Thoracic aorta (tissue), 2 donors: ENCODE data around the gene GPC5. TPM values are rescaled to one million over a fixed set of nuclear protein-coding genes. Genes with fewer than 3 reads are reported as not detected.

ENCODE experiments used
- ATAC-seq: fragments of 150-250 bp; one replicate; pipeline ENCODE4 v1.8.0; 2017; ENCODE audit warnings: low read depth; ENCODE audit not compliant: insufficient number of reproducible peaks, low FRiP score
- DNase-seq: peaks from one replicate; pipeline ENCODE4 v3.0.0-alpha.2; 2020; ENCODE audit warnings: low spot score
- H3K27ac ChIP-seq, 2 donors: fragments of 200-600 bp; sonication (generic); 1 replicate in 1 of 2; 2 replicates in 1 of 2; pipeline ENCODE4 v1.5.1; 2016; ENCODE audit warnings: mild to moderate bottlenecking in 2 of 2, moderate library complexity in 2 of 2
- H3K27me3 ChIP-seq: fragments of 200-600 bp; sonication (generic); replicated peaks from 2 replicates; pipeline ENCODE4 v1.6.0; 2016; ENCODE audit warnings: mild to moderate bottlenecking; ENCODE audit not compliant: insufficient read depth
- H3K36me3 ChIP-seq: fragments of 200-600 bp; sonication (generic); one replicate; pipeline ENCODE4 v1.5.1; 2016
- H3K4me1 ChIP-seq, 2 donors: fragments of 200-600 bp; sonication (generic); 1 replicate in 1 of 2; 2 replicates in 1 of 2; pipeline versions ENCODE4 v1.5.1 to v1.6.0; 2016; ENCODE audit warnings: low read depth in 2 of 2, mild to moderate bottlenecking in 1 of 2; ENCODE audit not compliant: control insufficient read depth in 1 of 2
- H3K4me3 ChIP-seq: fragments of 200-600 bp; sonication (generic); 2 replicates; pipeline ENCODE4 v1.5.1; 2016; ENCODE audit warnings: mild to moderate bottlenecking
- H3K9me3 ChIP-seq: fragments of 200-600 bp; sonication (generic); 2 replicates; pipeline ENCODE4 v1.5.1; 2016
- total RNA-seq, 2 donors: library from RNA; depleted of rRNA; stranded (reverse); fragments of >200 nt; gene quantifications; one replicate each; pipeline versions ENCODE4 v1.1.0 to v1.2.3, GENCODE V29; 2016
- TF ChIP-seq, protein P1 (sequence below): fragments of 200-600 bp; sonication (generic); IDR thresholded peaks from one replicate; pipeline ENCODE4 v1.5.1; 2019; ENCODE audit warnings: antibody characterized with exemption

GPC5 gene
- total RNA-seq, 2 donors from 2014 or later = 3.3 TPM; not detected in 1

DNA sequence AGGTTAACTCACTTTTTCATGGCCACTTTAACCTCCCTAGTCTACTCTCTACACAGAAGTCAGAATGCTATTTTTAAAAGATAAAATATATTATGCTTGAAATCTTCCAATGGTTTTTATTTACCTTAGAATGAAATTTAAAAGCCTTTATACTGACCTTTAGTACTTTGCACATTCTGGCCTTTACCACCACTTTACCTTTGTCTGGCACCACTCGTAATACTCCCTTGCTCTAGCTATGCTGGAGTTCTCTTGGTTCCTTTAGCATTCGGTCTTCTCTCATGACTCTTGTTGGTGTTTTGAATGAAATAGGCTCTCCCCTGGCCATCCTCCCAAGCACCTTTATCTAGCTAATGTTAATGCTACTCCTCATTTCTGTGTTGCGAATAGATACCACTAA lies 310.8 kb downstream of the GPC5 start:
- Histone ChIP-seq H3K36me3 (no peaks in the 10 kb centered on the region), H3K4me1 (no peaks in the 10 kb centered on the region), H3K27me3 (no peaks in the 10 kb centered on the region), H3K27ac (no peak overlapping the region), H3K4me3 (no peak overlapping the region), H3K9me3 (no peaks in the 10 kb centered on the region)
- ATAC-seq = no peak
- TF ChIP-seq, protein P1, sequence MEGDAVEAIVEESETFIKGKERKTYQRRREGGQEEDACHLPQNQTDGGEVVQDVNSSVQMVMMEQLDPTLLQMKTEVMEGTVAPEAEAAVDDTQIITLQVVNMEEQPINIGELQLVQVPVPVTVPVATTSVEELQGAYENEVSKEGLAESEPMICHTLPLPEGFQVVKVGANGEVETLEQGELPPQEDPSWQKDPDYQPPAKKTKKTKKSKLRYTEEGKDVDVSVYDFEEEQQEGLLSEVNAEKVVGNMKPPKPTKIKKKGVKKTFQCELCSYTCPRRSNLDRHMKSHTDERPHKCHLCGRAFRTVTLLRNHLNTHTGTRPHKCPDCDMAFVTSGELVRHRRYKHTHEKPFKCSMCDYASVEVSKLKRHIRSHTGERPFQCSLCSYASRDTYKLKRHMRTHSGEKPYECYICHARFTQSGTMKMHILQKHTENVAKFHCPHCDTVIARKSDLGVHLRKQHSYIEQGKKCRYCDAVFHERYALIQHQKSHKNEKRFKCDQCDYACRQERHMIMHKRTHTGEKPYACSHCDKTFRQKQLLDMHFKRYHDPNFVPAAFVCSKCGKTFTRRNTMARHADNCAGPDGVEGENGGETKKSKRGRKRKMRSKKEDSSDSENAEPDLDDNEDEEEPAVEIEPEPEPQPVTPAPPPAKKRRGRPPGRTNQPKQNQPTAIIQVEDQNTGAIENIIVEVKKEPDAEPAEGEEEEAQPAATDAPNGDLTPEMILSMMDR = no peak
- DNase-seq = no peak

DNA sequence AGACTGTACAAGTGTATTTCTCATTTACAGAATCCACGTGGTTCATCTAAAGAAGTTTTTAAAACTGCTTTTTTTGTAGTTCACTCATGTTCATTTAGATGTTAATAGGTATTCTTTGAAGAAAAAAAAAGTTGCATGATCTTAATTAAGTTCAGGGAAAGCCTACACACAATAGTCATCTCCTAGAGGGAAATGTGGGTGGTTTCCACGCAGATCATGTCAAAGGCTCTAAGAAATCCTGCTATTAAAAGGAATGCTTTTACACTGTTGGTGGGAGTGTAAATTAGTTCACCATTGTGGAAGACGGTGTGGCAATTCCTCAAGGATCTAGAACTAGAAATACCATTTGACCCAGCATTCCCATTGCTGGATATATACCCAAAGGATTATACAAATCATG lies 312.3 kb downstream of the GPC5 start:
- no peak for ATAC-seq

GRCh38 chr13:91714855-91715254 lies 316.4 kb downstream of the GPC5 start:
- Histone ChIP-seq H3K27me3 (no peaks in the 10 kb centered on the region), H3K36me3 (no peaks in the 10 kb centered on the region), H3K9me3 (no peaks in the 10 kb centered on the region), H3K4me1 (no peaks in the 10 kb centered on the region), H3K4me3 (no peak overlapping the region), H3K27ac (no peak overlapping the region)
- TF ChIP-seq, protein P1 = no peak
- no peak for ATAC-seq
- DNase-seq = no peak

More for the DNA sequence above, 312.3 kb downstream of the GPC5 start:
- Histone ChIP-seq H3K4me1 (no peaks in the 10 kb centered on the region), H3K36me3 (no peaks in the 10 kb centered on the region), H3K9me3 (no peaks in the 10 kb centered on the region), H3K27me3 (no peaks in the 10 kb centered on the region), H3K27ac (no peak overlapping the region), H3K4me3 (no peak overlapping the region)
- no peak for DNase-seq
- TF ChIP-seq, protein P1 = no peak

DNA sequence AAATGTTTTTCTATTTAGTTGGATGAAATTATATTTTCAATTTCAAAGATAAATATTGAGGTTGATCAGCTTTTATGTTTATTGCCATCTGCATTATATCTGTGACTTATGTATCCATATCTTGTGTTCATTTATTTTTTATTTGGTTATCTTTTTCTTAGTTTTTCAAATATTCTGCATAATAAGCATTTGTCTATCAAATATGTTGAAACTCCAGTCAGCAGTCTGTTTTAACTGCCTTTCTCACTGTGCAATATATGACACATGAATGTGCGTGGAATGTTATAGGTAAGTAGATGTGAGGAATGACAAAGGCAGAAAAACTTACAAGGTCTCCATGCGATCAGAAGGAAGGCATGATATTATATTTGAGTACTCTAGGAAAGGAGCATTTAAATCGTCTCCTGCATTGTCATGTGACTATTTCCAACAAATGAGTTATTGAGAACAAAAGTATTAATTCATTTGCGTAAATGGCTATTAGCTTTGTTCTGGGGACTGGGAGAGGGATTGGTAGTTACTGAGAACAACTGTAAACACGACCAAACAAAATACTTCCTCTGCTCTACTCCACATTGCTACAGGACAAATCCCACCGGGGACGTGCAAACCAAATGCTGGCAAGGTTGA lies 318.1 kb downstream of the GPC5 start:
- Histone ChIP-seq H3K9me3 (no peaks in the 10 kb centered on the region), H3K36me3 (no peaks in the 10 kb centered on the region), H3K4me3 (no peak overlapping the region), H3K27me3 (no peaks in the 10 kb centered on the region), H3K27ac (no peak overlapping the region), H3K4me1 (no peaks in the 10 kb centered on the region)
- ATAC-seq (no peak), DNase-seq (no peak)
- TF ChIP-seq, protein P1 = no peak

DNA sequence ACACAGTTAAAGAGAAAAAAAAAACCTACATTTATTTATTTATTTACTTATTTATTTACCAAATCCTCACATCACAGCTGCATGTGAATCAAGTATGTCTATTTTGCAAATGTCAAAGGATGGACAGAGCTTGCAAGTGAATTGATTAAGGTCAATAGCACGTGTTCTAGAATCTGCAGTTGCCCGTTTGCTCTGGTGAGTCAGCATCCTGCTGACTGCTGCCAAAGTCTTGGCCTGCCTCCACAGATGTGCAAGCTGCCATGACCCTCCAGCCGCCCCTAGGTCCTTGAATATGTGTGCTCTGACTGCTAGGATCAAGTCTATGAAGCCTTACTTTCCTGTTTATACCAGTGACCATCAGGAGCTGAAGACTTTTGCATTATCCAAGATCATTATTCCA lies 320.6 kb downstream of the GPC5 start:
- H3K4me1 ChIP-seq = no peaks in the 10 kb centered on the region
- H3K9me3 ChIP-seq = no peaks in the 10 kb centered on the region
- DNase-seq (no peak), ATAC-seq (no peak)
- H3K4me3 ChIP-seq = no peak overlapping the region
- H3K27me3 ChIP-seq = no peaks in the 10 kb centered on the region
- H3K36me3 ChIP-seq = no peaks in the 10 kb centered on the region
- TF ChIP-seq, protein P1 = no peak
- H3K27ac ChIP-seq = no peak overlapping the region
